HepG2 (cell line): ENCODE data around the gene ZNF653. TPM values are rescaled to one million over a fixed set of nuclear protein-coding genes. Genes with fewer than 3 reads are reported as not detected.
"Not testable (repeated sequence)": the region's sequence is repeated elsewhere in the genome, so short reads cannot be mapped to it uniquely, and the experiment has no call there.

Experiments used
- ATAC-seq: fragments of 200-7000 bp; cut with Tn5 transposase; 3 replicates; pipeline ENCODE4 v1.9.1; 2020; ENCODE audit warnings: mild to moderate bottlenecking, moderate library complexity
- BruUV-seq: library from RNA; stranded (reverse); fragments of 400-500 nt; replicated peaks from 2 replicates; lab custom pipeline; 2021; lab: Mats Ljungman, UMichigan
- CTCF ChIA-PET: fragments of 300-600 bp; formaldehyde crosslinking; extraction: SDS; loops from one replicate; lab custom pipeline; 2021; ENCODE audit warnings: low total read pairs, inconsistent platforms, low intra/inter-chr PET ratio; lab: Yijun Ruan, JAX
- POLR2A ChIA-PET: fragments of 350-600 bp; sonication (Branson Sonifier 250); formaldehyde crosslinking; loops from one replicate; lab custom pipeline; 2020; ENCODE audit warnings: antibody characterized with exemption, inconsistent platforms; lab: Yijun Ruan, JAX
- DNase-seq: peaks from one replicate; pipeline ENCODE4 v3.0.0-alpha.2; 2015; ENCODE audit warnings: low spot score
- FAIRE-seq: peaks from 3 replicates; lab custom pipeline; 2011; peaks lifted over from hg19 to GRCh38; lab: Jason Lieb, UNC
- H2AFZ ChIP-seq: one replicate; pipeline ENCODE4 v1.6.1; 2011; ENCODE audit warnings: low read length, inconsistent platforms
- H3K27ac ChIP-seq: fragments of 300-600 bp; 3 replicates; pipeline ENCODE4 v1.8.0; 2011; ENCODE audit warnings: mixed run types, mild to moderate bottlenecking, mixed read lengths, low read length, inconsistent platforms; ENCODE audit not compliant: insufficient read depth; ENCODE audit errors: extremely low read length
- H3K27me3 ChIP-seq, 2 experiments: fragments of 200-600 bp in 1 of 2; 2 replicates in 1 of 2; 3 replicates in 1 of 2; pipeline versions ENCODE4 v1.6.0 to v1.8.0; 2011; ENCODE audit warnings: low read length in 2 of 2, mild to moderate bottlenecking in 2 of 2, moderate library complexity in 2 of 2, inconsistent platforms in 1 of 2; ENCODE audit not compliant: insufficient read depth in 2 of 2, control insufficient read depth in 1 of 2
- H3K36me3 ChIP-seq, 2 experiments: fragments of 200-600 bp in 1 of 2; replicated peaks in 1 of 2; 2 replicates in 1 of 2; 3 replicates in 1 of 2; pipeline versions ENCODE4 v1.5.1 to v1.8.0; 2011; ENCODE audit warnings: low read length in 2 of 2, inconsistent platforms in 1 of 2; ENCODE audit not compliant: insufficient read depth in 2 of 2, control insufficient read depth in 1 of 2
- H3K4me1 ChIP-seq: 2 replicates; pipeline ENCODE4 v1.5.1; 2012; ENCODE audit warnings: low read length, inconsistent platforms; ENCODE audit not compliant: insufficient read depth
- H3K4me2 ChIP-seq: 2 replicates; pipeline ENCODE4 v1.6.0; 2011; ENCODE audit warnings: low read depth, low read length, inconsistent platforms
- H3K4me3 ChIP-seq, 3 experiments: fragments of 200-600 bp in 1 of 3; sonication (generic), shearing (Covaris generic) in 1 of 3; replicated peaks in 1 of 3; 2 replicates each; pipeline ENCODE4 v1.5.1; 2011 to 2016; ENCODE audit warnings: low read length in 3 of 3, inconsistent platforms in 2 of 3, low read depth in 2 of 3, mild to moderate bottlenecking in 2 of 3, control low read depth in 1 of 3, mixed read lengths in 1 of 3; ENCODE audit not compliant: insufficient read depth in 1 of 3
- H3K79me2 ChIP-seq: one replicate; pipeline ENCODE4 v1.6.1; 2011; ENCODE audit warnings: low read length, inconsistent platforms; ENCODE audit not compliant: insufficient read depth
- H3K9ac ChIP-seq: 2 replicates; pipeline ENCODE4 v1.6.0; 2011; ENCODE audit warnings: mild to moderate bottlenecking, low read depth, low read length, inconsistent platforms; ENCODE audit not compliant: insufficient read depth
- H3K9me3 ChIP-seq: 2 replicates; pipeline ENCODE4 v1.5.1; 2012; ENCODE audit warnings: mild to moderate bottlenecking, low read length
- H4K20me1 ChIP-seq: 2 replicates; pipeline ENCODE4 v1.6.0; 2011; ENCODE audit warnings: inconsistent platforms, mild to moderate bottlenecking, low read length, moderate library complexity; ENCODE audit not compliant: insufficient read depth
- NFYB ChIP-seq: sonication (generic); formaldehyde crosslinking; IDR thresholded peaks from 2 replicates; pipeline ENCODE4 v1.4.0; 2020; ENCODE audit warnings: missing genetic modification reagents
- ZNF121 ChIP-seq: sonication (generic); formaldehyde crosslinking; IDR thresholded peaks from 2 replicates; pipeline ENCODE4 v1.5.0; 2020; ENCODE audit warnings: mild to moderate bottlenecking, missing genetic modification reagents
- ZNF383 ChIP-seq: sonication (generic); formaldehyde crosslinking; IDR thresholded peaks from 2 replicates; pipeline ENCODE4 v1.4.0; 2020; ENCODE audit warnings: missing genetic modification reagents, mild to moderate bottlenecking, borderline replicate concordance
- ZNF501 ChIP-seq: sonication (generic); formaldehyde crosslinking; IDR thresholded peaks from 2 replicates; pipeline ENCODE4 v1.5.1; 2020; ENCODE audit warnings: mild to moderate bottlenecking, moderate library complexity, missing genetic modification reagents
- ZNF713 ChIP-seq: sonication (generic); formaldehyde crosslinking; IDR thresholded peaks from 2 replicates; pipeline ENCODE4 v1.4.0; 2020; ENCODE audit warnings: mild to moderate bottlenecking, missing genetic modification reagents
- ZNF747 ChIP-seq: sonication (generic); formaldehyde crosslinking; IDR thresholded peaks from 2 replicates; pipeline ENCODE4 v1.8.1; 2023; ENCODE audit warnings: missing genetic modification reagents, mild to moderate bottlenecking, borderline replicate concordance
- ZNF83 ChIP-seq: sonication (generic); formaldehyde crosslinking; IDR thresholded peaks from 2 replicates; pipeline ENCODE4 v1.4.0; 2020; ENCODE audit warnings: missing genetic modification reagents, mild to moderate bottlenecking, borderline replicate concordance
- WGBS: methylation state at CpG from one replicate; pipeline ENCODE4 v1.1.6; 2017; ENCODE audit warnings: low lambda C conversion rate; 5-methylcytosine and 5-hydroxymethylcytosine counted together
- in situ Hi-C: cut with HindIII; loops from 2 replicates; pipeline ENCODE4 v1.10.0; 2017; ENCODE audit warnings: low pct_unique_long_range_greater_than_20kb; ENCODE audit not compliant: extremely low pct_ligation_motif_present
- intact Hi-C: fragments of 100-400 bp; cut with micrococcal nuclease; formaldehyde crosslinking; loops from one replicate; pipeline ENCODE4 v1.10.0; 2022; ENCODE audit not compliant: unreplicated experiment
- polyA plus RNA-seq, 8 experiments: library from polyadenylated mRNA; depleted of rRNA in 3 of 8; stranded (reverse) in 7 of 8; unstranded in 1 of 8; fragments of >200 nt; fragmentation: Illumina TruSeq in 4 of 8; extraction: Trizol in 4 of 8; gene quantifications; 2 replicates each; pipeline versions ENCODE4 v1.2.1 to v1.2.3, GENCODE V29; 2011 to 2016; ENCODE audit warnings: low read depth in 4 of 8, missing spikeins in 1 of 8, mixed read lengths in 1 of 8; ENCODE audit not compliant: insufficient read depth in 1 of 8
- total RNA-seq, 5 experiments: library from RNA; depleted of rRNA; stranded (reverse); fragments of >200 nt; fragmentation: Illumina TruSeq; extraction: Trizol; gene quantifications; 2 replicates each; pipeline ENCODE4 v1.2.3, GENCODE V29; 2016; ENCODE audit warnings: low read depth in 1 of 5
- TF ChIP-seq, protein P1 (sequence below): sonication (generic); formaldehyde crosslinking; IDR thresholded peaks from 2 replicates; pipeline ENCODE4 v1.5.0; 2020; ENCODE audit warnings: mild to moderate bottlenecking, missing genetic modification reagents
- TF ChIP-seq, protein P2 (sequence below): sonication (generic); formaldehyde crosslinking; IDR thresholded peaks from 2 replicates; pipeline ENCODE4 v1.4.0; 2020; ENCODE audit warnings: mild to moderate bottlenecking, low read depth, missing genetic modification reagents

Gene ZNF653
- total and polyA plus RNA-seq, 2 of the 13 experiments (the other 11 are each of a cell fraction or from before 2014, with no cell fraction given), result 4.7 to 7.1 TPM

DNA sequence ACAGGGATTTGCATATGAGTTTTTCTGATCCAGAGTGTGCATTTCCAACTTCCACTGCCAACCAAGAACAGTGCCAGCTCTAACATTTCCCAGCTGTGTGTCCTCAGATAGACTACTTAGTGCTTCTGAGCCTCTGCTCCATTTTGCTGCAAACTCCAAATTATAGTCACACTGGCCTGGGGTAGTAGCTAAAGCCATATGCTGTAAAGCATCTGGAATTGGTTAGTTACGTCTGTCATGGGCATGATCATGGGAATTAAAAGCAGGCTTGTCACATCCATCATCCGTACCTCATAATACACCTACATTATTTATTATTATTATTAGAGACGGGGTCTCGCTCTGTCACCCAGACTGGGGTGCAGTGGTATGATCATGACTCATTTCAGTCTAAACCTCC lies 31.9 kb downstream of the ZNF653 start (continued):
- TF ChIP-seq ZNF713 (CRISPR knock-in tag) (no peak), ZNF83 (CRISPR knock-in tag) (no peak)

DNA sequence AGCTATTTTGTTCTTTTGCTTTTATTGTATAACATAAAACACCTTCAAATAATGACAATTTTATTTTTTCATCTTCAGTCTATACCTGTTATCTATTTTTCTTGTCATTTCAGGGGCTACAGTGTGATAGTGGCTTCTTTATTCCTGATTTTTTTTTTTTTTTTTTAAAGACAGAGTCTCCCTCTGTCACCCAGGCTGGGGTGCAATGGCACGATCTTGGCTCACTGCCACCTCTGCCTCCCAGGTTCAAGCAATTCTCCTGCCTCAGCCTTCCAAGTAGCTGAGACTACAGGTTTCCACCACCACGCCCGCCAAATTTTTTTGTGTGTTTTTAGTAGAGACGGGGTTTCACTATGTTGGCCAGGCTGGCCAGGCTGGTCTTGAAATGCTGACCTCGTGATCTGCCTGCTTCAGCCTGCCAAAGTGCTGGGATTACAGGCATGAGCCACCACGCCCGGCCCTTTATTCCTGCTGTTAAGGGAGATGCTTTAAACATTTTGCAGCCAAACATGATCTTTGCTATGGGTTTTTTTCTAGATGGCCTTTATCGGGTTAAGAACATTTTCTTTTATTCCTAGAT lies 37.3 kb downstream of the ZNF653 start:
- H3K4me2 ChIP-seq, H3K27me3 ChIP-seq, FAIRE-seq, H2AFZ ChIP-seq, H3K9me3 ChIP-seq, BruUV-seq, POLR2A ChIA-PET, H3K36me3 ChIP-seq, DNase-seq, H3K4me3 ChIP-seq, H3K9ac ChIP-seq, ATAC-seq, in situ Hi-C loops, H3K79me2 ChIP-seq, H3K27ac ChIP-seq, H3K4me1 ChIP-seq, CTCF ChIA-PET, H4K20me1 ChIP-seq, intact Hi-C loops: not testable (repeated sequence)
- WGBS, result 17% methylated on average over 8 of the region's 8 CpGs

DNA sequence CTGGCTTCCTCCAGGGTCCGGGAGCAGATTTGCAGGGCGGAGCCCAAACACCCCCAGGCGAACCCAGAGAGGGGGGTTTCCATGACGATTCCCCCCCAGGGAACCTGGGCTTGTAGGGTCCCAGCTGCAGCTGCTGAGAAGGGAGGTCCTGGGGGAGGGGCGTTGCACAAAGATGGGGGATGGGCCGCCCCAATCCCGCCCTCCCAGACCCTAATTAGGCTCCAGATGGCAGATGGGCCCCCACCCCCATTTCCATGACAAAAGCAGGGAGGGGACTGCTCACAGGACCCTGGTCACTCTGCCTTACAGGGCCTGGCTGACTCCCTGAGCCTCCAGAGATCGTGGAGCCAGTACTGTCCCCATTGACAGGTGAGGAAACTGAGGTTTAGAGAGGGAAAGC lies 40.0 kb downstream of the ZNF653 start:
- FAIRE-seq, result no peak
- in situ Hi-C loops (no loop called here), intact Hi-C loops (no loop called here)
- DNase-seq, result no peak
- Histone ChIP-seq H3K27ac (no peak overlapping the region), H3K4me2 (no peak overlapping the region), H3K36me3 (no peaks in the 10 kb centered on the region), H3K9me3 (no peaks in the 10 kb centered on the region), H3K4me3 (no peak overlapping the region), H3K9ac (no peak overlapping the region), H3K27me3 (no peaks in the 10 kb centered on the region; a peak in 1 of 5 replicates), H3K79me2 (no peaks in the 10 kb centered on the region), H2AFZ (no peak overlapping the region), H4K20me1 (no peaks in the 10 kb centered on the region), H3K4me1 (no peaks in the 10 kb centered on the region)
- ChIA-PET CTCF (no interaction called here), POLR2A (no interaction called here)
- TF ChIP-seq ZNF121 (CRISPR knock-in tag), result no peak
- TF ChIP-seq ZNF383 (CRISPR knock-in tag), result no peak
- no peak for TF ChIP-seq NFYB
- TF ChIP-seq ZNF747 (CRISPR knock-in tag), result no peak
- TF ChIP-seq, protein P1, sequence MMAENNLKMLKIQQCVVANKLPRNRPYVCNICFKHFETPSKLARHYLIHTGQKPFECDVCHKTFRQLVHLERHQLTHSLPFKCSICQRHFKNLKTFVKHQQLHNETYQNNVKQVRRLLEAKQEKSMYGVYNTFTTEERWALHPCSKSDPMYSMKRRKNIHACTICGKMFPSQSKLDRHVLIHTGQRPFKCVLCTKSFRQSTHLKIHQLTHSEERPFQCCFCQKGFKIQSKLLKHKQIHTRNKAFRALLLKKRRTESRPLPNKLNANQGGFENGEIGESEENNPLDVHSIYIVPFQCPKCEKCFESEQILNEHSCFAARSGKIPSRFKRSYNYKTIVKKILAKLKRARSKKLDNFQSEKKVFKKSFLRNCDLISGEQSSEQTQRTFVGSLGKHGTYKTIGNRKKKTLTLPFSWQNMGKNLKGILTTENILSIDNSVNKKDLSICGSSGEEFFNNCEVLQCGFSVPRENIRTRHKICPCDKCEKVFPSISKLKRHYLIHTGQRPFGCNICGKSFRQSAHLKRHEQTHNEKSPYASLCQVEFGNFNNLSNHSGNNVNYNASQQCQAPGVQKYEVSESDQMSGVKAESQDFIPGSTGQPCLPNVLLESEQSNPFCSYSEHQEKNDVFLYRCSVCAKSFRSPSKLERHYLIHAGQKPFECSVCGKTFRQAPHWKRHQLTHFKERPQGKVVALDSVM, result no peak
- TF ChIP-seq ZNF501 (CRISPR knock-in tag), result no peak
- TF ChIP-seq, protein P2, sequence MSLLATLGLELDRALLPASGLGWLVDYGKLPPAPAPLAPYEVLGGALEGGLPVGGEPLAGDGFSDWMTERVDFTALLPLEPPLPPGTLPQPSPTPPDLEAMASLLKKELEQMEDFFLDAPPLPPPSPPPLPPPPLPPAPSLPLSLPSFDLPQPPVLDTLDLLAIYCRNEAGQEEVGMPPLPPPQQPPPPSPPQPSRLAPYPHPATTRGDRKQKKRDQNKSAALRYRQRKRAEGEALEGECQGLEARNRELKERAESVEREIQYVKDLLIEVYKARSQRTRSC (CRISPR knock-in tag), result no peak
- WGBS, result 8% methylated on average over 7 of the region's 8 CpGs
- ATAC-seq, result no peak
- no TSS peak for BruUV-seq
